ENCODE measurements around the gene DENND5A.
"Not testable (repeated sequence)": the region's sequence is repeated elsewhere in the genome, so short reads cannot be mapped to it uniquely, and the experiment has no call there.

The DENND5A gene

DNA sequence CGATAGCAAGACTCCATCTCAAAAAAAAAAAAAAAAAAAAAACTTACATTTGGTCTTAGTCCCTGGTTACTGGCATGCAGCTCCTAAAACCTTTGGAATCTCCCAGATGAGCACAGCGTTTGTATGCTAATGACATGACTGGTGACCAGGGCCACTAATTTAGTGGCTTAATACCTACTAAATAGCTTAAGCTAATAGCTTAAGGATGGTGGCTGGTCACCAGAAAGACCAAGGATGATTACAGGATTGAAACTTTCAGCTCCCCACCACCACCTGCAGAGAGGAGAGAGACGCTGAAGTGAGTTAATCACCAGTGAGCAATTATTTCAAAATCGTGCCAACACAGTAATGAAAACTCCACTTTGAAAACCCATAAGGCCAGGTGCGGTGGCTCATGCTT lies 37.1 kb downstream of the DENND5A start:
- TF ChIP-seq, protein P1, sequence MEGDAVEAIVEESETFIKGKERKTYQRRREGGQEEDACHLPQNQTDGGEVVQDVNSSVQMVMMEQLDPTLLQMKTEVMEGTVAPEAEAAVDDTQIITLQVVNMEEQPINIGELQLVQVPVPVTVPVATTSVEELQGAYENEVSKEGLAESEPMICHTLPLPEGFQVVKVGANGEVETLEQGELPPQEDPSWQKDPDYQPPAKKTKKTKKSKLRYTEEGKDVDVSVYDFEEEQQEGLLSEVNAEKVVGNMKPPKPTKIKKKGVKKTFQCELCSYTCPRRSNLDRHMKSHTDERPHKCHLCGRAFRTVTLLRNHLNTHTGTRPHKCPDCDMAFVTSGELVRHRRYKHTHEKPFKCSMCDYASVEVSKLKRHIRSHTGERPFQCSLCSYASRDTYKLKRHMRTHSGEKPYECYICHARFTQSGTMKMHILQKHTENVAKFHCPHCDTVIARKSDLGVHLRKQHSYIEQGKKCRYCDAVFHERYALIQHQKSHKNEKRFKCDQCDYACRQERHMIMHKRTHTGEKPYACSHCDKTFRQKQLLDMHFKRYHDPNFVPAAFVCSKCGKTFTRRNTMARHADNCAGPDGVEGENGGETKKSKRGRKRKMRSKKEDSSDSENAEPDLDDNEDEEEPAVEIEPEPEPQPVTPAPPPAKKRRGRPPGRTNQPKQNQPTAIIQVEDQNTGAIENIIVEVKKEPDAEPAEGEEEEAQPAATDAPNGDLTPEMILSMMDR (IDR thresholded peaks at IDR 0.05) = no peak
- Histone ChIP-seq H3K4me3 (no peak overlapping the region), H3K27ac (no peak overlapping the region)
- no peak for DNase-seq (ENCODE audit: low spot score)

DNA sequence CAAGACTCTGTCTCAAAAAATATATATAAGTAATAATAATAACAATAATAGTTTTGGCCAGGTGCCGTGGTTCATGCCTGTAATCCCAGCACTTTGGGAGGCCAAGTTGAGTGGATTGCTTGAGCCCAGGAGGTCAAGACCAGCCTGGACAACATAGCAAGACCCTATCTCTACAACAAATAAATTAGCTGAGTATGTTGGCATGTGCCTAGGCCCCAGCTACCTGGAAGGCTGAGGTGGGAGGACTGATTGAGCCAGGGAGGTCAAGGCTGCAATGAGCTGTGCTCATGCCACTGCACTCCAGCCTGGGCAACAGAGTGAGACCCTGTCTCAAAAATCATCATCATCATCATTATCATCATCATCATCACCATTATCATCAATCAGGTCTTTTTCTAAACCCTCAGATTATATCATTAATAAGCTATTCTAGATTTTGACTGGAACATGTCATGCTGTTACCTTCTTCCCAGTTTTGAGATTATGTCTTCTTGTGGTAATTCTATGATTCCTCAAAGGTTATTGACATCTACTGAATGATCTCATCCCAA lies 39.3 kb downstream of the DENND5A start:
- Histone ChIP-seq H3K27ac (no peak overlapping the region), H3K4me3 (no peak overlapping the region)
- TF ChIP-seq, protein P1 (IDR thresholded peaks at IDR 0.05) = no peak
- no peak for DNase-seq (ENCODE audit: low spot score)

GRCh38 chr11:9222654-9223053 lies 42.5 kb downstream of the DENND5A start:
- H3K27ac ChIP-seq = no peak overlapping the region
- H3K4me3 ChIP-seq = no peak overlapping the region
- no peak for DNase-seq (ENCODE audit: low spot score)
- TF ChIP-seq, protein P1 (IDR thresholded peaks at IDR 0.05) = no peak

DNA sequence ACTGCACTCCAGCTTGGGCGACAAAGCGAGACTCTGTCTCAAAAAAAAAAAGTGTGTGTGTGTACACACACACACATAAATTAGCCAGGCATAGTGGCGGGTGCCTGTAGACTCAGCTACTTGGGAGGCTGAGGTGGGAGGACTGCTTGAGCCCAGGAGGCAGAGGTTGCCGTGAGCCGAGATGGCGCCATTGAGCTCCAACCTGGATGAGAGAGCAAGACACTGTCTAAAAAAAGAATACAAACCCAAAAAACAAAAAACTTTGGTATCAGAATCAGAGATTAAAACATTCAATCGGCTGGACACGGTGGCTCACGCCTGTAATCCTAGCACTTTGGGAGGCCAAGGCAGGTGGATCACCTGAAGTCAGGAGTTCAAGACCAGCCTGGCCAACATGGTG lies 44.3 kb downstream of the DENND5A start:
- not testable (repeated sequence) for H3K27ac ChIP-seq; H3K4me3 ChIP-seq; DNase-seq (ENCODE audit: low spot score)

GRCh38 chr11:9219572-9219971 lies 45.6 kb downstream of the DENND5A start:
- DNase-seq (ENCODE audit: low spot score) = no peak

GRCh38 chr11:9219115-9219514 lies 46.0 kb downstream of the DENND5A start:
- H3K4me3 ChIP-seq = no peak overlapping the region
- TF ChIP-seq, protein P1 (IDR thresholded peaks at IDR 0.05) = no peak
- peak overlapping the region in 1 of 2 donors; percentile 20 for H3K27ac ChIP-seq
- DNase-seq (ENCODE audit: low spot score) = no peak

More at GRCh38 chr11:9219572-9219971, 45.6 kb downstream of the DENND5A start:
- Histone ChIP-seq H3K4me3 (no peak overlapping the region), H3K27ac (peak overlapping the region; percentile 20 to 29)
- TF ChIP-seq, protein P1 (IDR thresholded peaks at IDR 0.05) = no peak

- H3K4me3 ChIP-seq = no peak overlapping the region
- DNase-seq (ENCODE audit: low spot score) = no peak
- H3K27ac ChIP-seq = no peak overlapping the region
- TF ChIP-seq, protein P1 (IDR thresholded peaks at IDR 0.05) = no peak
These were observed 50.4 kb downstream of the DENND5A start for GRCh38 chr11:9214765-9215164.

Data from coronary artery (tissue), 2 donors.